ENCODE data around the gene NGEF.

- TF ChIP-seq CTCF (IDR thresholded peaks at IDR 0.05) (no peak), POLR2A (IDR thresholded peaks at IDR 0.05) (no peak)
Observed at GRCh38 chr2:232977438-232977971, 35.6 kb downstream of the NGEF start.

Data from adrenal gland (tissue), 5 donors.